B cell (primary cell): Measurements from ENCODE around the gene KIRREL1.

Source experiments
- CTCF ChIP-seq: fragments of 200-600 bp; IDR thresholded peaks from one replicate; pipeline ENCODE4 v1.8.0; 2022; ENCODE audit warnings: antibody characterized with exemption, mild to moderate bottlenecking
- EZH2 ChIP-seq: IDR thresholded peaks from 2 replicates; pipeline ENCODE4 v1.6.1; 2012; ENCODE audit warnings: borderline replicate concordance, low read depth, mild to moderate bottlenecking, moderate library complexity, low read length; ENCODE audit not compliant: insufficient read depth, poor library complexity, severe bottlenecking

- TF ChIP-seq CTCF (no peak), EZH2 (no peak)
Observed at GRCh38 chr1:158068918-158069317, 75.5 kb downstream of the KIRREL1 start.
